ENCODE measurements around the gene GATB.

The GATB gene

DNA sequence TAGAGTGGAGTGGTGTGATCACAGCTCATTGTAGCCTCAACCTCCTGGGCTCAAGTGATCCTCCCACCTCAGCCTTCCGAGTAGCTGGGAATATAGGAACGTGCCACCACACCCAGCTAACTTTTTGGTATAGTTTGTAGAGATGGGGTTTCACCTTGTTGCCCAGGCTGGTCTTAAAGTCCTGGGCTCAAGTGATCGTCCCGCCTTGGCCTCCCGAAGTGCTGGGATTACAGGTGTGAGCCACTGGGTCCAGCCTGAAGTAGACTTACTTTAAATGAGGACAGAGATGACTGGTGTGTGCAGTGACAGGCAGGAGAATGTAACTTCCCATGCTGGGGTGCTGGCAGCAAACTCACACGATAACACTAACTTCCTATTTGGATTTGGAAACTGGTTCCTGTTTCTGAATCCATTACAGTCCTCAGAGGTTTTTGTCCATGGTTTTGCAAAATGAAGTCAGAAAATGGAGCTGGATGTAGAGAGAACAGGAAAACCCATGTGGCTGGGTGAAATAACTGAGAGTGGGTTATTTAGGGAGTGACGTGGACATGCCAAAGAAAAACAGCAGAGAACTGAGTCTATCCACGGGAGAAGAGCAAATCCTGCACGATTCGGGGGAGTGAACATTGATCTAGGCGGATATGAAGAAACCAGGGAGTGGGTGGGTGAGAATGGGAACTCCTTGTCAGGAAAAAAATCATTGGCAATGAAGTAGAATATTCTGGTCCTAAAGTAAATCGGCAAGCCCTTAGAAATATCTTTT is 95.6 kb downstream of the GATB start:
- H3K4me3 ChIP-seq, result no peak overlapping the region
- no peaks in the 10 kb centered on the region for H3K27me3 ChIP-seq (ENCODE audit: low read depth)
- no peak for DNase-seq (ENCODE audit: low spot score in 2 of 2)
- in situ Hi-C loops (cut with MboI; ENCODE audit: low sequenced_read_pairs), result no loop called here
- H3K4me1 ChIP-seq, result peaks cover 21% of the 10 kb centered on the region
- H3K36me3 ChIP-seq (replicated peaks), result no peaks in the 10 kb centered on the region
- H3K9me3 ChIP-seq, result no peaks in the 10 kb centered on the region

DNA sequence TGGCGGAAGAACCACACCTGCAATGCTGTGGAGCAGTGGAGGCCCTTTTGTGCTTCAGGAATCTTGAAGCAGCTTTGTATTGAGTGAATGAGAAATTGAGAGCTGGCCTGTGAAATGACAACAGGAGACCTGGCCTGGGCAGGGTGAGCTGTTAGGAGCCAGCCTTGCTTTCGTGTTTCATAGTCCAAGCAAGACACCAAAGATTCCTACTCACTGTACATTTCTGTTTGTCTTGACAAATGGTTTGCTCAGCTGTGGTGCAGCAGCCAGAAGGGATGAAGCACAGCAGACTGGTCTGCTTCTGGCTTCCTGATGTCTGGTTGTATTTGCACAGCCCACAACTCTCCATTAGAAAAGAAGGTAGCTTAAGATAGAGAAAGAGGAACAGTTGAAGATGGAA is 96.5 kb downstream of the GATB start:
- Histone ChIP-seq H3K4me1 (peaks cover 21% of the 10 kb centered on the region), H3K36me3 (replicated peaks) (no peaks in the 10 kb centered on the region), H3K27me3 (ENCODE audit: low read depth) (no peaks in the 10 kb centered on the region), H3K4me3 (no peak overlapping the region), H3K9me3 (no peaks in the 10 kb centered on the region)
- in situ Hi-C loops (cut with MboI; ENCODE audit: low sequenced_read_pairs), result no loop called here
- DNase-seq (ENCODE audit: low spot score in 2 of 2), result no peak

- DNase-seq (ENCODE audit: low spot score in 2 of 2), result no peak
- Histone ChIP-seq H3K27me3 (ENCODE audit: low read depth) (no peaks in the 10 kb centered on the region), H3K4me3 (no peak overlapping the region), H3K36me3 (replicated peaks) (no peaks in the 10 kb centered on the region), H3K4me1 (peaks cover 17% of the 10 kb centered on the region), H3K9me3 (no peaks in the 10 kb centered on the region)
- in situ Hi-C loops (cut with MboI; ENCODE audit: low sequenced_read_pairs), result no loop called here
Observed at GRCh38 chr4:151663109-151663508, 97.7 kb downstream of the GATB start.

DNA sequence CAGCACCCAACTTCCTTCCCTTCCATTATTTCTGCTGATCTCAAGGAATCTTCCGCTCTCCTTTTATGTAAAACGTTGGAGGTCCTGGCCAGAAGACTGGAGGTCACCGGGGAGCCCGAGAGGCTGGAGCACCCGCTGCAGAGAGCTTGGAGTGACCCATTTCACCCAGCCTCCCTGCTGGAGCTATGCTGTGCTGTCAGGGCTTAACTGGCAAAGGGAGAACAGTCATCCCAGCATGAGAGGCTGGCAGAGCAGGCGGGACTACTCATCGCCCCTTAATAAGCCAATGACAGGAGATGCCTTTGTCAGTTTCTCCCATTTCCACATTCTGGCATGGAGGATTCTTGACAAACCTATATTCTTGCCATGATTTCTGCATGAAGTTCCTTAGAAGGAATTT is 98.9 kb downstream of the GATB start:
- no peak for DNase-seq (ENCODE audit: low spot score in 2 of 2)
- in situ Hi-C loops (cut with MboI; ENCODE audit: low sequenced_read_pairs), result no loop called here
- Histone ChIP-seq H3K36me3 (replicated peaks) (no peaks in the 10 kb centered on the region), H3K4me1 (peaks cover 7% of the 10 kb centered on the region), H3K9me3 (no peaks in the 10 kb centered on the region), H3K27me3 (ENCODE audit: low read depth) (no peaks in the 10 kb centered on the region), H3K4me3 (no peak overlapping the region)

DNA sequence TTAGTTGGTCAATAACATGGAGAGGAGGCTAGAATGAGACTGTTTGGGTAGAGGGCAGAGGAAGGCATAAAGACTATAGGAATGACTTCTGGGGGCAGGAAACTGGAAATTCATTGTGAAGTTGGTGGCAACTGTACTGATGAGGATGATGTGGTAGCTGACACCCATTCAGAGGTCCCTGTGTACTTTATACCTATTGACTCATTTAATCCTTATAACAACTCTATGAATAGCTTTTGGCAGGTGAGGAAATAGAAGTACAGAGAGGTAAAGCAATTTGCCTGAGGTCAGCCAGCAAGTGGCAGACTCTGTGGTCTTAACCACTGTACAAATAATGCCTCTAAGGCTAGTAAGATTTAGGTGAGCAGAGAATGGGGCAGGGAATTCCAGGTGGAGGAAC is 100.1 kb downstream of the GATB start:
- H3K4me1 ChIP-seq, result no peaks in the 10 kb centered on the region
- no peaks in the 10 kb centered on the region for H3K9me3 ChIP-seq
- no peak overlapping the region for H3K4me3 ChIP-seq
- DNase-seq (ENCODE audit: low spot score in 2 of 2), result no peak
- in situ Hi-C loops (cut with MboI; ENCODE audit: low sequenced_read_pairs), result no loop called here
- no peaks in the 10 kb centered on the region for H3K27me3 ChIP-seq (ENCODE audit: low read depth)
- no peaks in the 10 kb centered on the region for H3K36me3 ChIP-seq (replicated peaks)

DNA sequence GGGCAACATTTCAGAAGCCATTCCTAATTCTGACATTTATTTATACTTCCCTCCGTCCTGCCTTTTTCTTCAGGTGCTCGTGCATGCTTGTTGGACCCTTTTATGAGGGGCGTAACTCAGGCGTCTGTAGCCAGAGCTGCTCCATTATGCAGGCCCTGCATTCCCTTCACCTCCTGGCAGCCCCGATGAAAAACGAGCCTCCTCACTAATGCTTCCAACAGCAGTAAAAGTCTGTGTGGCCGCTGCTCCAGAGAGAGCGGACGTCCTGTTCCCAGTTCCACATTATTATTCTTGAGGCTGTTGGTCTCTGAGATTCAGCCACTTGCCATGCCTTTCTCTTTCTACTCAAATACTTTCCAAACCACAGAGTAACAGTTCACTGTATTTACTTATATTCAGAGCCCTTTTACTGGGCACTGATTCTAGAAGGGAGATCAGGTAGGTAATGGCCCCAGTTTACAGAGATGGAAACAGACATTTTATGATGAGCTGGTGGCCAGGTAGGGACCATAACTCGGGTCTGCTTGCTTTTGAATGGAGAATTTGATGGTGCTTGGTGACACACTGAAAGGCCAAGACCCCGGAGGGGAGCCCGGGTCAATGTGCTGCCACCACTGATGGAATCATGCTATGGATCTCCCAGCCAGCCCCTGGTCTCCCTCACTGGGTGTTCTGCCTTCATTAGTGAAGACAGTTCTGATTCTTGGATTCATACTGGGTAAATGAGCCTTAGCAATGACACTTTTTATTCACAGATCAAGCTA is 101.0 kb downstream of the GATB start:
- Histone ChIP-seq H3K36me3 (replicated peaks) (no peaks in the 10 kb centered on the region), H3K9me3 (no peaks in the 10 kb centered on the region), H3K4me1 (no peaks in the 10 kb centered on the region), H3K27me3 (ENCODE audit: low read depth) (no peaks in the 10 kb centered on the region), H3K4me3 (no peak overlapping the region)
- in situ Hi-C loops (cut with MboI; ENCODE audit: low sequenced_read_pairs), result no loop called here
- DNase-seq (ENCODE audit: low spot score in 2 of 2), result no peak

DNA sequence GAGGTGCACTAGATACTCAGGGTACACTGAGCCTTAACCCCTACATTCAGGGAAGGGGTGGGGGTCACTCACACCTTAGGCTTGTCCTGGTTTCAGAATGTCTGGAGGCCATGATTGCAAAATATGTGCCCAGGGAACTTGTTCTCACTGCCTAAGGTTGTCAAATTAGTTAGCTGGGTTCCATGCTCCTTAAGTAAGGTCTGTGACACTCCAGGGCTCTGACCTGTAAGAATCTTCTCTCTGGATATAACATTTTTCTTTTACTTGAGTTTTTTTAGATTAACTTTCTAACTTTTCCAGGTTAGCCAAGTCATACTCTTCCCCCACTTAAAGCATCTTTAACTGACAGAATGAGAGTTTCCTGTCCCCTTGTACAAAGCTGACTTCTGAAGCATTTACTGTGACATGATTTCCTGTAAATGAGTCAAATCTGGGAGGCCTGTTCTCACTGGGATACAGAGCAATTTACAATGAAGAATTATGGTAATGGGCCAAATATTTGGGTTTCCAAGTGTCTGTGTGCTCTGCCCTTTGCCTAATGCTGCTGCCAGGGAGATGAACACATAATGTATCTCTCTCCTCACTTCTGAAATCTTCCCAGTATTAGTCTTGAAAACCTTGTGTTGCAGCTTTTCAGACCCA is 101.7 kb downstream of the GATB start:
- Histone ChIP-seq H3K9me3 (no peaks in the 10 kb centered on the region), H3K36me3 (replicated peaks) (no peaks in the 10 kb centered on the region), H3K4me1 (no peaks in the 10 kb centered on the region), H3K27me3 (ENCODE audit: low read depth) (no peaks in the 10 kb centered on the region), H3K4me3 (no peak overlapping the region)
- DNase-seq (ENCODE audit: low spot score in 2 of 2), result no peak
- in situ Hi-C loops (cut with MboI; ENCODE audit: low sequenced_read_pairs), result no loop called here

DNA sequence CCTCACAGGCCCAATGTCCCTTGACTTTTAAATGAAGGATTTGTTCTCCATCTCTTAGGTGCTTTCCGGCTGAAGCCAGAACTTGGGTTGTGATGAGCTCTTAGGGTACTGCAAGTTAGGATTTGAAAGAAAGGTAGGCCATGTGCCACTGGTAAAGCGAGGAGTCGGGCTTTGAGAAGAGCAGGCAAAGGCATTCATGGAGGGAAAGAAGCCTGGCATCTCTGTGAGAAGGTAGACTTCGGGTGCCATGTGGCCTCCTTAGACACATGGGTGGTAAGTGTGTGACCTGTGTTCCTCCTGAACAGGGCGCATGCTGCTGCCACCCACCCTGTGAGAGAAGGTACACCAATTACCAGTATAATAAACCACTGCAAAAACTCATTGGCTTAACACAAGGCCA is 102.9 kb downstream of the GATB start:
- Histone ChIP-seq H3K9me3 (no peaks in the 10 kb centered on the region), H3K4me3 (no peak overlapping the region), H3K27me3 (ENCODE audit: low read depth) (no peaks in the 10 kb centered on the region), H3K4me1 (no peaks in the 10 kb centered on the region), H3K36me3 (replicated peaks) (no peaks in the 10 kb centered on the region)
- in situ Hi-C loops (cut with MboI; ENCODE audit: low sequenced_read_pairs), result no loop called here
- no peak for DNase-seq (ENCODE audit: low spot score in 2 of 2)

DNA sequence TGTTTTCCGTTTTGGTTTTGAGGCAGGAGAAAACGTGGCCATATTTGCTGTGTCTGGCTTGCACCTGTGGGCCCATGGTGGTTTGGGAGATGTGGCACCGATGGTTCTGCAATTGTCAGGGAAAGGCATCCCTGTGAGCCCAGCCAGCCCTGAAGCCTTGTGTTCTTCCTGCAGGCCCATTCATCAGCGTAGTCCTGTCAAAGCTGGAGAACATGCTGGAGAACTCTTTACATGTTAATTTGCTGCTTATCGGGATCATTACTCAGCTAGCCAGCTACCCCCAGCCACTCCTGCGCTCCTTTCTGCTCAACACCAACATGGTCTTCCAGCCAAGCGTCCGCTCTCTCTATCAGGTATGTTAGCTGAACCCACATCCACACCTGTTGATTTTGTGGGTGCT is 104.7 kb downstream of the GATB start:
- DNase-seq (ENCODE audit: low spot score in 2 of 2), result no peak
- H3K4me1 ChIP-seq, result no peaks in the 10 kb centered on the region
- H3K9me3 ChIP-seq, result no peaks in the 10 kb centered on the region
- in situ Hi-C loops (cut with MboI; ENCODE audit: low sequenced_read_pairs), result no loop called here
- H3K36me3 ChIP-seq (replicated peaks), result no peaks in the 10 kb centered on the region
- H3K4me3 ChIP-seq, result no peak overlapping the region
- no peaks in the 10 kb centered on the region for H3K27me3 ChIP-seq (ENCODE audit: low read depth)

- no peaks in the 10 kb centered on the region for H3K27me3 ChIP-seq (ENCODE audit: low read depth)
- in situ Hi-C loops (cut with MboI; ENCODE audit: low sequenced_read_pairs), result no loop called here
- no peak for DNase-seq (ENCODE audit: low spot score in 2 of 2)
- no peaks in the 10 kb centered on the region for H3K4me1 ChIP-seq
- H3K9me3 ChIP-seq, result no peaks in the 10 kb centered on the region
- no peak overlapping the region for H3K4me3 ChIP-seq
- H3K36me3 ChIP-seq (replicated peaks), result no peaks in the 10 kb centered on the region
Observed at GRCh38 chr4:151653548-151653918, 107.3 kb downstream of the GATB start.

DNA sequence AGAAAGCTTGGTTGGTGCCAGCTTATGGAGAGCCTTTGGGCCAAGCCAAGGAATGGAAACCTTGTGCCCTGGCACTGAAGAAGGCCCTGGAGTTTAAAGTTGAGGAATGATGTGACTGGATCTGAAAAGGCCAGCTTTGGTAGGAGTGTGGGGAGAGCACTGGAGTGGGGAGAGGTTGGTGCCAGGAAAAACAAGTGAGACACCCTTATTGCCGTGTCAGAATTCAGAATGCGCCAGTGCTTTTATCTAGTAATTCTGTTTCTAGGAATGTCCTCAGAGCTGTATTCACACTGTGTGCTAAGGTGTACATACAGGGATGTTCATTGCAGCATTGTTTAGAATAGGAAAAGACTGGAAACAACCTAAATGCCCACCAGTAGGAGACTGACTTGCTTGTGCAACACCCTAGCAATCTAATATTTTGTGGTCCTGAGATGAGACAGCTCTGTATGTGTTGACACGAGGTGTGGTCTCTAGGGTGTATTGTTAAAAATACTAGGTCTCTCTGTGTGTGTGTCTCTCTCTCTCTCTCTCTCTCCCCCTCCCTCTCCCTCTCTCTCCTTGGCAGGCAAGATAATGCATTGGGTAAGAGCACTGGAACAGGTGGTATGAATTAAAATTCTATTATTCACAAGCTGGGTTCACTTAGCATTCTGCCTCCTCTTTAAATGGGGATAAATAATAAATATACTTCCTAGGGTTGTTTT is 107.8 kb downstream of the GATB start:
- Histone ChIP-seq H3K4me3 (no peak overlapping the region), H3K4me1 (no peaks in the 10 kb centered on the region), H3K9me3 (no peaks in the 10 kb centered on the region), H3K27me3 (ENCODE audit: low read depth) (no peaks in the 10 kb centered on the region), H3K36me3 (replicated peaks) (no peaks in the 10 kb centered on the region)
- DNase-seq (ENCODE audit: low spot score in 2 of 2), result no peak
- in situ Hi-C loops (cut with MboI; ENCODE audit: low sequenced_read_pairs), result no loop called here

DNA sequence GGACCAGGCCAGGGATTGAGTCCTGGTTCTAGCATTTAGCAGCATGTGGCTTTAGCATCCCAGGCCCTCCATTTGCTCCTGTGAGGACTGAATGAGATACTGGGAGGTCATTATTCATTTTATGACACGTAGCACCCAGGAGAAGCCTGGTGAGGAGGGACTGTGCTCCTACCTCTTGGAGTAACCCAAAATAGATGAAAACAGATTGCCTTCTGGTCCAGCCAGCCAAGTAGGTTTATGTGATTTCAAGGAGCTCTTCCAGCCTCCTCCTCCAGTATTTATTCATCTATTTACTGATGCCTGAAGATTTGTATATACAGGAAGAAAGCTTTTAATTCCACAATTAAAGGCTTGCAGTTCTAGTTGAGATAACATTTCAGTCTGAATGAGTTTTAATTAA is 109.3 kb downstream of the GATB start:
- no peaks in the 10 kb centered on the region for H3K4me1 ChIP-seq
- no peaks in the 10 kb centered on the region for H3K27me3 ChIP-seq (ENCODE audit: low read depth)
- H3K9me3 ChIP-seq, result no peaks in the 10 kb centered on the region
- no peak for DNase-seq (ENCODE audit: low spot score in 2 of 2)
- H3K4me3 ChIP-seq, result no peak overlapping the region
- H3K36me3 ChIP-seq (replicated peaks), result no peaks in the 10 kb centered on the region
- in situ Hi-C loops (cut with MboI; ENCODE audit: low sequenced_read_pairs), result no loop called here

DNA sequence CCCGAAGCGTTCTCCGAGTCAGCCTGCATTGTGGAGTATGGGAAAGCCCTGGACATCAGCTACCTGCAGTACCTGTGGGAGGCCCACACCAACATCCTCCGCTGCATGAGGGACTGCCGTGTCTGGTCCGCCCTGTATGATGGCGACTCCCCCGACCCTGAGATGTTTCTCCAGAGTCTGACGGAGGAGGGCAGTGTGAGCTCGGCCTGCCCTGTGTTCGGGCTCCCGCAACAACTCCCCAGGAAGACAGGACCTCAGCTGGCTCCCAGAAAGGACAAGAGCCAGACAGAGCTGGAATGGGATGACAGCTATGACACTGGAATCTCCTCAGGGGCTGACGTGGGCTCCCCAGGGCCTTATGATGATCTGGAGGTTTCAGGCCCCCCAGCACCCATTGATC is 111.3 kb downstream of the GATB start:
- Histone ChIP-seq H3K36me3 (replicated peaks) (no peaks in the 10 kb centered on the region), H3K4me3 (no peak overlapping the region), H3K4me1 (no peaks in the 10 kb centered on the region), H3K27me3 (ENCODE audit: low read depth) (no peaks in the 10 kb centered on the region), H3K9me3 (no peaks in the 10 kb centered on the region)
- no peak for DNase-seq (ENCODE audit: low spot score in 2 of 2)
- in situ Hi-C loops (cut with MboI; ENCODE audit: low sequenced_read_pairs), result no loop called here

DNA sequence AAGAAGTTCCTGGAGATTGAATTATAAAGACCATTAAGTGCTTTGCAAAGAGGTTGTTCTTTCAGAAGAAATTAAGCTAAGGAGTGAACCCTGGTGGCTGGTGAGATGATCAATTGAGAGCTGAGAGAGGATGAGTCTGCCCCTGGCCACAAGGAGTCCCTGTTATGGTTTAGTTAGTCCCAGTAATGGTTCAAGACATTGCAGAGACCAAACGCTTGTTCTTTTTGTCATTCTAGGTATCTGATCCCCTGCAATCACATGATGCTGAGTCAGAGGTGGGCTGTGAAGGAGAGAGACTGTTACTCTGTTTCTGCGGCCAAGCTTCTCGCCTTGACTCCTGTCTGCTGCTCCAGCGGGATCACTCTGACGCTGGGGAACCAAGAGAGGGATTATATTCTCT is 114.5 kb downstream of the GATB start:
- DNase-seq (ENCODE audit: low spot score in 2 of 2), result no peak
- Histone ChIP-seq H3K9me3 (no peaks in the 10 kb centered on the region), H3K27me3 (ENCODE audit: low read depth) (no peaks in the 10 kb centered on the region), H3K4me1 (no peaks in the 10 kb centered on the region), H3K36me3 (replicated peaks) (no peaks in the 10 kb centered on the region), H3K4me3 (no peak overlapping the region)
- in situ Hi-C loops (cut with MboI; ENCODE audit: low sequenced_read_pairs), result no loop called here
